ENCODE measurements around the gene ST3GAL3.

- TF ChIP-seq POLR2A (IDR thresholded peaks at IDR 0.05; ENCODE audit: low read length): no peak
- TF ChIP-seq CTCF (IDR thresholded peaks at IDR 0.05): no peak
- no peak for TF ChIP-seq MAZ (IDR thresholded peaks at IDR 0.05; ENCODE audit: borderline replicate concordance, low read depth, low read length)
- no peak for TF ChIP-seq E2F6 (IDR thresholded peaks at IDR 0.05; ENCODE audit: borderline replicate concordance, low read depth)
- no peak for TF ChIP-seq ZC3H11A (IDR thresholded peaks at IDR 0.05)
- TF ChIP-seq BHLHE40 (IDR thresholded peaks at IDR 0.05; ENCODE audit: low read depth, low read length): no peak
- no peak for TF ChIP-seq ELK1 (IDR thresholded peaks at IDR 0.05; ENCODE audit: low read depth, low read length)
- no peak for TF ChIP-seq SREBF2 (IDR thresholded peaks at IDR 0.05)
Observed at GRCh38 chr1:43970502-43970901, 263.2 kb downstream of the ST3GAL3 start.
